ENCODE data around the gene LCE6A. TPM values are rescaled to one million over a fixed set of nuclear protein-coding genes. Genes with fewer than 3 reads are reported as not detected.

The LCE6A gene
- total and polyA plus RNA-seq, 2 experiments from 2014 or later = not detected

DNA sequence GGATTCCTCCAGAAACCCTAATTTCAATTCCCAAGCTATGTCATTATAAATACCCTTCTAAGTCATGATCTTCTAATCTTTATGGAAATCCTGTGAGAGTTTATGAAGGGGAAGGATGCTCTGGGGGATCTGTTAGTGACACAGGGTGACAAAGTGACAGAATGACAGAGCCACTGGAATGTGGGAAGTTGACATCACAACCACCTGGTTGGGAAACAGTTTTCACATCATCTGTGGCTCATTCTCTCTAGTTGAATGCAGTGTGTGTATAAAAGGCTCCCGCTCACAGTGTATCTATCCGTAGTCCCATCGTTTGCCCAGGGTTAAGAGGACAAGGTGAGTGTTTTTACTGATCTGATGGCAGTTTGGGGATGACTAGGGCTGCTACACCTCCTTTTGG lies 17.0 kb downstream of the LCE6A start, which contains the start of gene LCE7A:
LCE7A (plus strand) TSS at position 301 of the 400 bp plus-strand sequence. CDS start 702 bp downstream, outside the sequence.
- TF ChIP-seq, protein P1, sequence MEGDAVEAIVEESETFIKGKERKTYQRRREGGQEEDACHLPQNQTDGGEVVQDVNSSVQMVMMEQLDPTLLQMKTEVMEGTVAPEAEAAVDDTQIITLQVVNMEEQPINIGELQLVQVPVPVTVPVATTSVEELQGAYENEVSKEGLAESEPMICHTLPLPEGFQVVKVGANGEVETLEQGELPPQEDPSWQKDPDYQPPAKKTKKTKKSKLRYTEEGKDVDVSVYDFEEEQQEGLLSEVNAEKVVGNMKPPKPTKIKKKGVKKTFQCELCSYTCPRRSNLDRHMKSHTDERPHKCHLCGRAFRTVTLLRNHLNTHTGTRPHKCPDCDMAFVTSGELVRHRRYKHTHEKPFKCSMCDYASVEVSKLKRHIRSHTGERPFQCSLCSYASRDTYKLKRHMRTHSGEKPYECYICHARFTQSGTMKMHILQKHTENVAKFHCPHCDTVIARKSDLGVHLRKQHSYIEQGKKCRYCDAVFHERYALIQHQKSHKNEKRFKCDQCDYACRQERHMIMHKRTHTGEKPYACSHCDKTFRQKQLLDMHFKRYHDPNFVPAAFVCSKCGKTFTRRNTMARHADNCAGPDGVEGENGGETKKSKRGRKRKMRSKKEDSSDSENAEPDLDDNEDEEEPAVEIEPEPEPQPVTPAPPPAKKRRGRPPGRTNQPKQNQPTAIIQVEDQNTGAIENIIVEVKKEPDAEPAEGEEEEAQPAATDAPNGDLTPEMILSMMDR (IDR thresholded peaks at IDR 0.05; ENCODE audit: poor library complexity) = no peak
- TF ChIP-seq EZH2 (IDR thresholded peaks at IDR 0.05; ENCODE audit: borderline replicate concordance) (no peak), EZH2phosphoT487 (IDR thresholded peaks at IDR 0.05; ENCODE audit: low read depth, severe bottlenecking, unreplicated experiment) (no peak)
- Histone ChIP-seq H3K36me3 (replicated peaks; ENCODE audit: insufficient read depth, low read depth) (no peaks in the 10 kb centered on the region), H3K4me3 (no peak within 1 kb of the TSS), H3K4me2 (no peak within 1 kb of the TSS), H3K27ac (no peak within 1 kb of the TSS), H3K9me2 (replicated peaks; ENCODE audit: insufficient read depth) (no peaks in the 10 kb centered on the region), H2AFZ (no peak within 1 kb of the TSS), H3K4me1 (ENCODE audit: insufficient read depth) (no peaks in the 10 kb centered on the region), H3K79me2 (no peaks in the 10 kb centered on the region), H3K9me3 (ENCODE audit: low read depth) (peaks cover 4% of the 10 kb centered on the region), H4K20me1 (ENCODE audit: insufficient read depth, poor library complexity, severe bottlenecking) (no peaks in the 10 kb centered on the region), H3K27me3 (no peaks in the 10 kb centered on the region)
- DNase-seq (ENCODE audit: low spot score) = no peak
- whole genome bisulfite sequencing (ENCODE audit: low lambda C conversion rate, missing lambda C conversion rate) = 61% methylated on average over 3 of the region's 3 CpGs

DNA sequence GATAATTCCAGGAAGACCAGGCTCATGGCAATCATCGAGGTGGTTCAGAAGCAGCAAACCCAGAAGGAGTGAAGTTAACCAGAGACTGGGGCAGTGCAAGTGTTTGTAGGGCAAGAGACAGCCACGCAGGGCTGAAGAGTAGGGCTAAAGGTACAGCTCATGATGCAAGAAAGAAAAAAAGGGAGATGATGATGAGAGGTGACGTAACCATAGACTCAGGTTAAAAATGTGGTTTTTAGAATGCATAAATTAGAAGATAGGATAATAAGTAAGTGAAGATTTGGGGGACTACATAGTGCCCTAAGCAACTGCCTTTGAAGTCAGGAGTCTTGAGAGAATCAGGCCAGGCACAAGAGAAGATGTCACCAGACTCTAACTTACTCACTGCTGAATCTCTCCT lies 17.5 kb downstream of the LCE6A start:
- Histone ChIP-seq H3K36me3 (replicated peaks; ENCODE audit: insufficient read depth, low read depth) (no peaks in the 10 kb centered on the region), H3K4me1 (ENCODE audit: insufficient read depth) (no peaks in the 10 kb centered on the region), H4K20me1 (ENCODE audit: insufficient read depth, poor library complexity, severe bottlenecking) (no peaks in the 10 kb centered on the region), H3K27ac (no peak overlapping the region), H3K27me3 (no peaks in the 10 kb centered on the region), H3K9me3 (ENCODE audit: low read depth) (peaks cover 4% of the 10 kb centered on the region), H3K4me2 (no peak overlapping the region), H3K4me3 (no peak overlapping the region), H3K9me2 (replicated peaks; ENCODE audit: insufficient read depth) (no peaks in the 10 kb centered on the region), H3K79me2 (no peaks in the 10 kb centered on the region), H2AFZ (no peak overlapping the region)
- TF ChIP-seq, protein P1 (IDR thresholded peaks at IDR 0.05; ENCODE audit: poor library complexity) = no peak
- TF ChIP-seq EZH2phosphoT487 (IDR thresholded peaks at IDR 0.05; ENCODE audit: low read depth, severe bottlenecking, unreplicated experiment) (no peak), EZH2 (IDR thresholded peaks at IDR 0.05; ENCODE audit: borderline replicate concordance) (no peak)
- no peak for DNase-seq (ENCODE audit: low spot score)
- WGBS (ENCODE audit: low lambda C conversion rate, missing lambda C conversion rate) = 66% methylated on average over 3 of the region's 3 CpGs

DNA sequence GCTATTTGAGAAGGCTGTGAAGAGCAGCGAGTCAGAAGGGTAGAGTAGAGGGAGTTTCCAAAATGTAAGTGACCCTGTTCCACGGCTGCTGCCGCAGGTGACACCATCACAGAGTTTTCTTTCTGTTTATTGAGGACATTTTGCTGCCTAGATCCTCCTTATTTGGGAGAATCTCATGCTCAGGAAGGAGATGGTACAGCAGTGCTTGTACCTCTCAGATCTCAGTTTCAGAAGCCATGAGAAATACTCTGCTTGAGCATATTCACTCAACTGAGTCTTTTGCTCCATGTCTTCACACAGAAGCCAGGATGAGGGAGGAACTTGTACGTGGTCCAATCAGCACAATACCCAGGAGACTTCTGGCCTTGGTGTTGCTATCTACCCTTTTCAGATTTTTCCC lies 18.7 kb downstream of the LCE6A start:
- no peaks in the 10 kb centered on the region for H3K36me3 ChIP-seq (replicated peaks; ENCODE audit: insufficient read depth, low read depth)
- no peak for DNase-seq (ENCODE audit: low spot score)
- no peaks in the 10 kb centered on the region for H3K9me2 ChIP-seq (replicated peaks; ENCODE audit: insufficient read depth)
- no peaks in the 10 kb centered on the region for H4K20me1 ChIP-seq (ENCODE audit: insufficient read depth, poor library complexity, severe bottlenecking)
- peaks cover 4% of the 10 kb centered on the region for H3K9me3 ChIP-seq (ENCODE audit: low read depth)
- no peaks in the 10 kb centered on the region for H3K27me3 ChIP-seq
- H3K4me2 ChIP-seq = no peak overlapping the region
- H3K4me1 ChIP-seq (ENCODE audit: insufficient read depth) = no peaks in the 10 kb centered on the region
- no peak overlapping the region for H3K27ac ChIP-seq
- H3K79me2 ChIP-seq = no peaks in the 10 kb centered on the region
- no peak overlapping the region for H3K4me3 ChIP-seq
- WGBS (ENCODE audit: low lambda C conversion rate, missing lambda C conversion rate) = 49% methylated on average over 4 of the region's 4 CpGs
- H2AFZ ChIP-seq = no peak overlapping the region
- TF ChIP-seq, protein P1 (IDR thresholded peaks at IDR 0.05; ENCODE audit: poor library complexity) = no peak
- TF ChIP-seq EZH2phosphoT487 (IDR thresholded peaks at IDR 0.05; ENCODE audit: low read depth, severe bottlenecking, unreplicated experiment) = no peak
- no peak for TF ChIP-seq EZH2 (IDR thresholded peaks at IDR 0.05; ENCODE audit: borderline replicate concordance)

DNA sequence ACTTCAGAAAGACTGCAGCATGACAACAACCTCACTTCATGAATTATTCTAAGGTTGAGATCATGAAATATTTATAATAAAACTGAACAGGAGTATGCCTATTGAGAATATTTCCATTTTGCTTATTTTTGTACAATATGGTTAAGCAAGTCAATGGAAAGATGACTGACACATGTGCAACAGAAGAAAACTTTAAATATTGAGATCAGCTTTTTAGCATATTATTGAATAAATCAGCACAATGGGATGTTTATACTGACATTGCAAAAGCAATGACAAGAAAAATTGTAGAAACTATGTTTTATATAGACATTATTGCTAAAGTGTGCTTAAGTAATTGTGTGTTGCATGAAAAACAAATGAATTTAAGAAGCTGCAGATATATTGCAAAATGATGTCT lies 21.8 kb downstream of the LCE6A start:
- no peaks in the 10 kb centered on the region for H3K4me1 ChIP-seq (ENCODE audit: insufficient read depth)
- H3K36me3 ChIP-seq (replicated peaks; ENCODE audit: insufficient read depth, low read depth) = no peaks in the 10 kb centered on the region
- no peak overlapping the region for H3K27ac ChIP-seq
- no peak overlapping the region for H2AFZ ChIP-seq
- H3K4me3 ChIP-seq = no peak overlapping the region
- no peaks in the 10 kb centered on the region for H3K9me2 ChIP-seq (replicated peaks; ENCODE audit: insufficient read depth)
- no peak for DNase-seq (ENCODE audit: low spot score)
- H3K79me2 ChIP-seq = no peaks in the 10 kb centered on the region
- H3K4me2 ChIP-seq = no peak overlapping the region
- H3K9me3 ChIP-seq (ENCODE audit: low read depth) = no peaks in the 10 kb centered on the region
- H3K27me3 ChIP-seq = no peaks in the 10 kb centered on the region
- TF ChIP-seq, protein P1 (IDR thresholded peaks at IDR 0.05; ENCODE audit: poor library complexity) = no peak
- no peak for TF ChIP-seq EZH2 (IDR thresholded peaks at IDR 0.05; ENCODE audit: borderline replicate concordance)
- TF ChIP-seq EZH2phosphoT487 (IDR thresholded peaks at IDR 0.05; ENCODE audit: low read depth, severe bottlenecking, unreplicated experiment) = no peak
- no peaks in the 10 kb centered on the region for H4K20me1 ChIP-seq (ENCODE audit: insufficient read depth, poor library complexity, severe bottlenecking)
